Activated T-helper 17 cell treated with anti-CD3 and anti-CD28 coated beads, Interleukin-2, amount 50 U/mL, for 72 hours (primary cell): ENCODE measurements around the gene ZNF664. TPM values are rescaled to one million over a fixed set of nuclear protein-coding genes. Genes with fewer than 3 reads are reported as not detected.

ENCODE experiments used
- ATAC-seq: fragments of 150-1000 bp; cut with Tn5 transposase; replicated peaks from 2 replicates; pipeline ENCODE4 v1.10.0; 2021; ENCODE audit warnings: mild to moderate bottlenecking, moderate library complexity
- H3K27ac Mint-ChIP-seq: one replicate; pipeline ENCODE4 v1.8.0; 2022; ENCODE audit warnings: mixed read lengths
- H3K27me3 Mint-ChIP-seq: one replicate; pipeline ENCODE4 v1.8.0; 2022; ENCODE audit warnings: mixed read lengths
- H3K36me3 Mint-ChIP-seq: one replicate; pipeline ENCODE4 v1.8.0; 2022; ENCODE audit warnings: low read depth, mild to moderate bottlenecking, mixed read lengths
- H3K4me1 Mint-ChIP-seq: one replicate; pipeline ENCODE4 v1.8.0; 2022; ENCODE audit warnings: mixed read lengths
- H3K4me3 Mint-ChIP-seq: one replicate; pipeline ENCODE4 v1.8.0; 2022; ENCODE audit warnings: mild to moderate bottlenecking, mixed read lengths
- H3K9me3 Mint-ChIP-seq: one replicate; pipeline ENCODE4 v1.8.0; 2022; ENCODE audit warnings: mixed read lengths
- total RNA-seq, 2 donors: library from RNA; stranded (reverse); gene quantifications; one replicate each; pipeline ENCODE4 v1.2.3, GENCODE V29; 2022

ZNF664 gene
- total RNA-seq, 2 donors from 2014 or later: 35.6 to 48.3 TPM

DNA sequence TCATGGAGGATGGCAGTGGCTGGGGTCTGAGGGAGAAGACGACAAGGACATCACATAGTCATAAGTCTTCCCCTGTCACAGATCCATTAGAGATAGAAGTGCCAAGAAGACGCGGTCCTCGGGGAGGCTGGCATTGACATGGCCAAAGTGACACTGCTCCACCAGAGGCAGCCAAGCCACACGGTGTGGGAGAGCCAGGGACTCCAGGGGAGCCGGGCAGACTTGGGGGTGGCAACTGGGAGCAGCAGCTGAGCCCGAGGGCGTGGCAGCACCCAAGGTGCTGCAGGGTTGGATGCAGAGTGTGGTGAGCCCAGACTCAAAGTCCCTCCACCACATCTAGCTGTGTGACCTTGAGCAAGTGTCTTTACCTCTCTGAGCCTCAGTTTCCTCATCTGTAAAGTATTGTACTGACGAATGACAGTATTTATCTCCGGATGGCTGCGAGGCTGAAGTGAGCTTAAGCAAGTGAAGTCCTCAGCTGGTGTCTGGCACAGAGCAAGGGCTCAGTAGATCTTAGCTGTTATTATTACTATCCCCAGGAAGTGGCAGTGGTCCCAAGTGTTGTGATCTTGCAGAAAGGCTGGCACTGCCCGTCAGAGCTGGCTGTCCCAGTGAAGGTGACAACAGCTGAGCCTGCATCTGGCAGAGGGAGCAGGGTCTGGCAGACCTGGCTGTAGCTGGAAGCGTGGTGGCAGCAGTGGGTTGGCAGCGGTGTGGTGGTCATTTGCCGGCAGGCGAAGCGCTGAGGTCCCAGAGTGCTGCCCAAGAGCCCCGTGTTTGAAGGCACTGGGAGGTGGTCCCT, 54.9 kb downstream of the ZNF664 start:
- Mint-ChIP-seq H3K36me3 (no peaks in the 10 kb centered on the region), H3K4me3 (no peak overlapping the region), H3K4me1 (peaks cover 5% of the 10 kb centered on the region), H3K27ac (no peak overlapping the region), H3K27me3 (peaks cover 5% of the 10 kb centered on the region), H3K9me3 (no peaks in the 10 kb centered on the region)
- ATAC-seq: no peak

DNA sequence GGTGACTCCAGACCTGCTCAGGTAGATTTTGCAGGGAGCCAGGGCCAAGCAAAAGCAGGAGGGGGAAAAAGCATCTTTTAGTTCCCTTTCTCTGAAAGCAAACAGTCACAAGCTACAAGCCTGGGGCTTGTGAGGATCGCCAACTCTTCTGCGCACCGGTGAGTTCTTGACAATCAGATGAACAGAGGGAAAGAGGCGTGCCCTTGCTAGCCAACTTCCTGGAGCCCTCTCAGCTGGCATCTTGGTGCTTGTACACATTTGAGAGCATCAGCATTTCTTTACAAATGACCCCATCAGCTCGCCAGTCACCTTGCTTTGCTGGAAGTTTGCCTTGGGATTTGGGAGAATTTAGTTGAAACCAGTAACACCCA, 55.5 kb downstream of the ZNF664 start:
- peaks cover 5% of the 10 kb centered on the region for H3K27me3 Mint-ChIP-seq
- no peaks in the 10 kb centered on the region for H3K36me3 Mint-ChIP-seq
- ATAC-seq: no peak
- no peak overlapping the region for H3K4me3 Mint-ChIP-seq
- H3K9me3 Mint-ChIP-seq: no peaks in the 10 kb centered on the region
- no peak overlapping the region for H3K27ac Mint-ChIP-seq
- H3K4me1 Mint-ChIP-seq: peaks cover 5% of the 10 kb centered on the region

DNA sequence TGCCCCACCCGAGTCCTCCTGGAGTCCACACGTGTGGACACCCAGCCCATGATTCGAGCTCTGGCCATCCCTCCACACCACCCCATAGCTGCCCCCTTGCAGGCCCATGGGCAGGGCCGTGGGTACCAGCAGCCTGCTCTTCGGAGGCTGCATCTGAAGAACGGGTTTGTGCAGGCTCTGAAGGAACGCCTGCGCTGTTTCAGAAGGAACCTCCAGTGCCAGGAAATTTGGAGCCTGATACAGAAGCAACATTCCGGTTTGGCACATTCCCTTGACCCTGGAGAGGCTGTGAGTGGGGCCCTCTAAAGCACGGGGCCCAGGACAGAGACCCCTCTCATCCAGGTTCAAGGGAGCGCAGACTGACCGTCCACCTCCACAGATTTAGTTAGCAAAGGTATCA, 57.0 kb downstream of the ZNF664 start:
- Mint-ChIP-seq H3K9me3 (no peaks in the 10 kb centered on the region), H3K36me3 (no peaks in the 10 kb centered on the region), H3K27ac (no peak overlapping the region), H3K4me1 (no peaks in the 10 kb centered on the region), H3K4me3 (no peak overlapping the region), H3K27me3 (peaks cover 5% of the 10 kb centered on the region)
- no peak for ATAC-seq

DNA sequence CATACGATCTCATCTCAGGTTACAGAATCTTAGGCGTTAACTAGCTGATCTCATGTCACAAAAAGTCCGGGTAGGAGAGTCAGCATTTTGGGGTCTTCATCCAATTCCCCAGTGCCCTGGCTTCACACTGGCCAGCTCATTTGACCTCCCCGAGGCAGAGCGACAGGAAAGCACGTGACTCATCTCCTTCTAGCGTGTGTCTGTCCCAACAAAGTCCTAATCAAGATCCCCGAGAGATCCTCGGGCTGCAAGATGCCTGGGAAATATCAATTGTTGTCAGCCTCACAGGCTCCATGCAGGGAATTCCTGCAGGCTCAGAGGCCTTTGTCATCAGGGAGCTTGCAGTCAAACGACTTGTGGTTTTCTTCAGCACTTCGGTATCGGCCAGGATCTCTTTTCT, 57.5 kb downstream of the ZNF664 start:
- no peak overlapping the region for H3K27ac Mint-ChIP-seq
- no peaks in the 10 kb centered on the region for H3K4me1 Mint-ChIP-seq
- no peaks in the 10 kb centered on the region for H3K36me3 Mint-ChIP-seq
- H3K4me3 Mint-ChIP-seq: no peak overlapping the region
- peaks cover 5% of the 10 kb centered on the region for H3K27me3 Mint-ChIP-seq
- H3K9me3 Mint-ChIP-seq: no peaks in the 10 kb centered on the region
- ATAC-seq: no peak

DNA sequence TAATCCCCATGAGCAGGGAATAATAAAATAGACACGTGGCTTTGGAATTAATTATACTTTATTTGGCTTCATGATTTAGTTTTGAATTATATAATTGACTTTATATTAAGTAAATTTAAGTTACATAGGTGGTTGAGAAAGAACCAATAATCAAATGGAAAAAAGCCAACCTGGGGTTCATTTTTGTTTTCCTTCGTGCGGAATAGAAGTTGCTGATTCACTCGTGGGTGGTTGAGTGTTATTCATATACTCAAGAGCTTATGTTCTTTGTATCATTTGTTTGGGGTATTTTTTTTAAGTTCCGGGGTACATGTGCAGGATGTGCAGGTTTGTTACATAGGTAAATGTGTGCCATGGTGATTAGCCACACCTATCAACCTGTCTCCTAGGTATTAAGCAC, 58.0 kb downstream of the ZNF664 start:
- Mint-ChIP-seq H3K4me3 (no peak overlapping the region), H3K4me1 (no peaks in the 10 kb centered on the region), H3K27ac (no peak overlapping the region), H3K9me3 (no peaks in the 10 kb centered on the region), H3K36me3 (no peaks in the 10 kb centered on the region), H3K27me3 (peaks cover 5% of the 10 kb centered on the region)
- no peak for ATAC-seq

DNA sequence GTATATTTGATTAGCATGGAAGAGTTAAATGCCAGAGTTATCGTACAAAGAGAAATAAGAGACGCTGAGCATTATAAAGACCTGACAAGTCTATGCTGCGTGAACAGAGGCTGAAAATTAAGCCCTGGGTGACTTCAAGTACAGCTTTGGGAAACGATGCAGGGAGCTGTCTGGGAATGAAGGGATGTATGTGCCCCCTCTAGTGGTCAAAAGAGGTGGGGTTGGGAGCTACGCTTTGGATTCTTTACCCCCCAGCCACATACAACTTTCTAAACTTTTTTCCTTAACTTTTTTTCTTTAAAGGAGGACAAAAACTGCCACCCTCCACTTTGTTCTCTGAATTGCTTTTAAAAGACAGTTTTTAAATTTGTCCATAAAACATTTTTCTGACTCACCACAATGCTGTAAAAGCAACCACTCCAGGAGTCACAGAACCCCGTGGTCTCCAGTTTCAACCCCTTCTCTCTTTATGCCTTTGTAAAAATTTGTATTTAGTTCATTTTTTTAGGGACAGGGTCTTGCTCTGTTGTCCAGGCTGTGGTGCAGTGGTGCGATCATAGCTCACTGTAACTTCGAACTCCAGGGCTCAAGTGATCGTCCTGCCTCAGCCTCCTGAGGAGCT, 59.4 kb downstream of the ZNF664 start:
- no peaks in the 10 kb centered on the region for H3K36me3 Mint-ChIP-seq
- H3K27ac Mint-ChIP-seq: no peak overlapping the region
- H3K4me1 Mint-ChIP-seq: no peaks in the 10 kb centered on the region
- no peak for ATAC-seq
- no peak overlapping the region for H3K4me3 Mint-ChIP-seq
- no peaks in the 10 kb centered on the region for H3K9me3 Mint-ChIP-seq
- peaks cover 12% of the 10 kb centered on the region for H3K27me3 Mint-ChIP-seq

DNA sequence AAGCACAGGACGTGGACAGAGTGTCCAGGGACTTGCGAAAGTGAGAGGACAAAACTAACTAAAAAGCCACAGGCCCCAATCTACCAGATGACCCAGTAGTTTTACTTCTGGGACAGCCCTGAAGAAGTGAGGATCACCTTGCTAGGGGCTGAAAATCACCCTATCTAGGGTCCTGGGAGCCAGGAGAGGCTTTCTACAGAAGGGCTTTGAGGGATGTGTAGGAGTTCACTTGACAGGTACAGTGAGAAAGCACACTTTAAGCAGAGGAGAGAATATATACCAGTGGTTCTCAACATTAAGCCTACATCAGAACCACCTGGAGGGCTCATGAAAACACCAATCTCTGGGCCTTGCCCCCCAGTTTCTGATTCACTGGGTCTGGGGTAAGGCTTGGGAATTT, 60.8 kb downstream of the ZNF664 start:
- H3K4me1 Mint-ChIP-seq: no peaks in the 10 kb centered on the region
- no peak overlapping the region for H3K27ac Mint-ChIP-seq
- no peaks in the 10 kb centered on the region for H3K36me3 Mint-ChIP-seq
- no peaks in the 10 kb centered on the region for H3K9me3 Mint-ChIP-seq
- peaks cover 9% of the 10 kb centered on the region for H3K27me3 Mint-ChIP-seq
- ATAC-seq: no peak
- H3K4me3 Mint-ChIP-seq: no peak overlapping the region

DNA sequence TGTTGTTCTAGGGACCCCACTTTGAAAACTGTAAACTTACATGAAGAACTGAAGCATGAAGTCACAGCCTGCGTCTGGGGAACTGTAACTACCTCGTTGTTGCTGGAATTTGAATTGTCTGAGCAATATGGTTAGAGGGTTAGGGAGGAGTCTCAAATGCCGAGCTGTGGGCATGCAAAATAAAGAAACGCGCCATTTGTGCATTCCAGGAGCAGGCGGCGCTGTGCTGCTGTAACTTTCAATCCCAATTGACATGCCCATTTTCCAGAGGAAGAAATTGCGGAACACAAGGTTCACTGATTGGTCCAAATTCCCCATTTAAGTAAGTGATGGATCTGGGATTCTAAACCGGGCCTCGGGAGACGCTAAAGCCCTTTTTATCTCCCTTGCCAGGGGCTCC, 61.3 kb downstream of the ZNF664 start:
- H3K27me3 Mint-ChIP-seq: peaks cover 9% of the 10 kb centered on the region
- H3K27ac Mint-ChIP-seq: no peak overlapping the region
- no peaks in the 10 kb centered on the region for H3K9me3 Mint-ChIP-seq
- no peak for ATAC-seq
- no peak overlapping the region for H3K4me3 Mint-ChIP-seq
- no peaks in the 10 kb centered on the region for H3K4me1 Mint-ChIP-seq
- no peaks in the 10 kb centered on the region for H3K36me3 Mint-ChIP-seq

DNA sequence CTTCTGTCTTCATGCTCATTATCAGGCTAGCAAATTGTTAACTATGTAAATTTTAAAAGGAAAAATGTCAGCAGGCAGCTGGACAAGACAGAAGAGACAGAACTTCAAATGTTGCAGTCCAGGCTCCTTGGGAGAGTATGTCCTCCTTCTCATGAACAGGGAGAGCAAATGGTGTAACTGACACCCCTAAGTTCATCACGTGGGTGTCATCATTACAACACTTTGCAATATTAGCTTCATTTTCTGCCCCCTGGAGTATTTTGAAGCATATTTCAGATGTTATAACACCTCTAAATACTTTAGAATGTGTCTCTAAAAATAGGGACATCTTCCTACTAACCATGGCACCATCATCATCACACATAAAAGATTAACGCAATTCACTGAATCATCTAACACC, 62.1 kb downstream of the ZNF664 start:
- no peaks in the 10 kb centered on the region for H3K36me3 Mint-ChIP-seq
- H3K27me3 Mint-ChIP-seq: peaks cover 9% of the 10 kb centered on the region
- no peaks in the 10 kb centered on the region for H3K9me3 Mint-ChIP-seq
- no peak for ATAC-seq
- H3K27ac Mint-ChIP-seq: no peak overlapping the region
- H3K4me3 Mint-ChIP-seq: no peak overlapping the region
- no peaks in the 10 kb centered on the region for H3K4me1 Mint-ChIP-seq

DNA sequence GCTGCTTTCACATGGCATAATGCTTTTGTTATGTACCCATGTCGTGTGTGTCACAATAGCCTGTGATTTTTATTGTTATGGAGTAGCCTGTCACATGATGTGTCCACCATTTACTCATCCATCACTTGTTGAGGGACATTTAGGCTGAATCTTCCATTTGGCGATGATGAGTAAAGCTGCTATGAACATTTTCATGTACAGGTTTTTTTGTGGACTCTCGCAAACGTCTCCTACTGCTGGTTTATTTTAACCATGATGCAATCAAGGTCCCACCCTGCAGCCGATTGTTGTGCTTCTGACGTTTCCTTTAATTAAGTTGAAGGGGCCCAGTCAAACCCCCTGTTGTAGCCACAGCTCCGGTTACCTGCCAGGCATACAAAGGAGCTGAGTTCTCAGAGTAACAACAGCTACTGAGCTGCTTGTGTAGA, 63.2 kb downstream of the ZNF664 start:
- no peak overlapping the region for H3K4me3 Mint-ChIP-seq
- no peak for ATAC-seq
- no peak overlapping the region for H3K27ac Mint-ChIP-seq
- H3K36me3 Mint-ChIP-seq: no peaks in the 10 kb centered on the region
- H3K4me1 Mint-ChIP-seq: no peaks in the 10 kb centered on the region
- H3K27me3 Mint-ChIP-seq: peaks cover 9% of the 10 kb centered on the region
- H3K9me3 Mint-ChIP-seq: no peaks in the 10 kb centered on the region

DNA sequence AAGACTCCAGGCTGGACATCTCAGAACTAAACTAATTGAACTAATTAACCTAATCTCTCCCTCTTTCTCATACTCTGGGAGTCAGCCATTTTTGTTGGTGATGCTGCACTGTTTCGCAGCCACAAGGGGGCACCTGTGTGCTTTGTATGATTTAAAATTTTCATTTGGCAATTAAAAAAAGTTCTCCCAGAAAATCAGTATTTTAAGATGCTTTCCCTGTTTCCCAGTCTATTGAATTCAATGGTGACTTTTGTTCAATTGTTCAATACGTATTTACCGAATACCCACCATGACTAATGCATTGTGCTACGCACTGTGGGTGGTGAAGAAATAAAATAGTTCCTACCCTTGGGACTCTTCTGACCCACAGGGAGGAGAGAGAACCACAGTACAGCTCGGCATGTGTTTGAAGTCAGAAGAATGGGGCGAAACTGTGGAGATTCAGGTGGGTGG, 63.7 kb downstream of the ZNF664 start:
- Mint-ChIP-seq H3K4me3 (no peak overlapping the region), H3K36me3 (no peaks in the 10 kb centered on the region), H3K4me1 (no peaks in the 10 kb centered on the region), H3K27me3 (peaks cover 9% of the 10 kb centered on the region), H3K9me3 (no peaks in the 10 kb centered on the region), H3K27ac (no peak overlapping the region)
- no peak for ATAC-seq

DNA sequence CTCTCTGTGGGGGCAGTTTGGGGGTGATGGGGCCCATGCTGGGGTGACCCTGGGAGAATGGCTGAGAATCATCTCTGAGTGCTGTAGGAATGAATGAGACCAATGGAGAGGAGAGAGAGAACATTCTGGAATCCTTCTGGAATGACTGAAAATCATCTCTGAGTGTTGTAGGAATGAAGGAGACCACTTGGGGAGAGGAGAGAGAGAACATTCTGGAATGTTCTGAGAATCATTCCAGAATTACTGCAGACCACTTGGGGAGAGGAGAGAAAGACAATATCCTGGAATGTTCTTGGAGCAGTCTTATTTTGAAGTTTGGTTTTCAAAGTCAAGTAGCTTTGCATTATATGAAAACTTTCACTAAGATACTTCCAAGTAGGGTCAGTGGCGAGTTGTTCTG, 64.3 kb downstream of the ZNF664 start:
- peaks cover 9% of the 10 kb centered on the region for H3K27me3 Mint-ChIP-seq
- no peak overlapping the region for H3K4me3 Mint-ChIP-seq
- H3K9me3 Mint-ChIP-seq: no peaks in the 10 kb centered on the region
- no peak overlapping the region for H3K27ac Mint-ChIP-seq
- no peak for ATAC-seq
- H3K4me1 Mint-ChIP-seq: no peaks in the 10 kb centered on the region
- no peaks in the 10 kb centered on the region for H3K36me3 Mint-ChIP-seq

DNA sequence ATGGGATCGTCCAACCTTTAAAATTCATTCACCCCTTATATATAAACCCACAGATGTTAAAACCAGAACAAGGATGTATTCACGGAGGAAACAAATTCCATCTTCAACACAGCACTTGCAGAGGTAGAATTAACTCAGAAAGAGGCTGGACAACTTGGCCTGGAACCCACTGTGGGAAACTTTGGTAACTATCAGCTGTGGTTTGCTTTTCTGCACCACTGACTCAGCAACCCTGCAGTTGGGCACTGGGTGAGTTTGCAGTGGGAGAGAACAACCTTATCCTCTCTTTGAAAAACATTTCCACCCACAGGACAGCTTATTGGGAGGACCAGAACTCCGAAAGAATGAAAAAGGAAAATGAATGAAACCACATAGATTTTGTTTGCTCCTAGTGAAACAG, 66.3 kb downstream of the ZNF664 start:
- Mint-ChIP-seq H3K4me3 (no peak overlapping the region), H3K27ac (no peak overlapping the region), H3K9me3 (no peaks in the 10 kb centered on the region), H3K4me1 (no peaks in the 10 kb centered on the region), H3K36me3 (no peaks in the 10 kb centered on the region), H3K27me3 (peaks cover 15% of the 10 kb centered on the region)
- ATAC-seq: no peak

DNA sequence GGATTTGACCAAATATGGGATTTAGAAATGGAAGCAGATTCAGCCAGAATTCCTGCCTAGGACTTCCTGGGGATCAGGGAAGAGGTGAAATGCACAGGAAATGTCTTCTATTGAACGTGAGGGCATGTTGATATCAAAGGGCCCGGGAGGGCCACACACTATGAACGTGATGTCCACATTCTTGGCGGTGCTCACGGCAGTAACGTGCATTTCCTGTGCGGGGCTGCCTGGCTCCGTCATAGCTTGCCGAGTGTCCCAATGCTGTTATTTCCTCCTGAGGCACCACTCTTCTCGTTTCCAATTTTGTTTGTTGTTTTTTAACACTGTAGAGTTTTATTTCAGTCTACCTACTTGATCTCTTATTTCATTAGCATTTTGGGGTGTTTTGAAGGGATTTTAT, 67.3 kb downstream of the ZNF664 start:
- Mint-ChIP-seq H3K27ac (no peak overlapping the region), H3K27me3 (peaks cover 15% of the 10 kb centered on the region), H3K36me3 (no peaks in the 10 kb centered on the region), H3K9me3 (no peaks in the 10 kb centered on the region), H3K4me3 (no peak overlapping the region), H3K4me1 (no peaks in the 10 kb centered on the region)
- ATAC-seq: no peak

DNA sequence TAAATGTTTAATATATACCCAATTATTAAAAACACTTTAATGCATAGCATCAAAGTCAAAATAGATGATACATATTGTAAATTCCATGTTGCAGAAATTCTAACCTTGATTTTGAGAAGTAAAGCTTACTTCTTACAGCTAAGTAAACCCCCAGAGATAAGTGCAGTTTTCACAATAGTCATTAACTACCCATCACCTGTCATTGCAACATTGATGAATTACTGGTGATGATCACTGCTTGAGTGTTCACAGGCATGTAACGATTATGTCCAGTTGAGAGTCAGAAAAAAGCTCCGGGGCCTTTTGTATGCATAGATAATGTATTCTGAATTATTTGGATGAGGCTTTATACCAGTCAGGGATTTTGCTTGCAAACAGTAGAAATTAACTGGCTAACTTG, 67.7 kb downstream of the ZNF664 start:
- H3K36me3 Mint-ChIP-seq: no peaks in the 10 kb centered on the region
- no peaks in the 10 kb centered on the region for H3K4me1 Mint-ChIP-seq
- peaks cover 15% of the 10 kb centered on the region for H3K27me3 Mint-ChIP-seq
- no peak overlapping the region for H3K4me3 Mint-ChIP-seq
- no peak for ATAC-seq
- no peaks in the 10 kb centered on the region for H3K9me3 Mint-ChIP-seq
- no peak overlapping the region for H3K27ac Mint-ChIP-seq
